Cardiac fibroblast (primary cell): Measurements from ENCODE around the gene SPATA6L.

Experiments
- DNase-seq, 2 donors: peaks; one replicate each; pipeline versions ENCODE4 v3.0.0 to v3.0.0-alpha.2; 2010; ENCODE audit warnings: low read depth in 2 of 2
- H3K4me3 ChIP-seq, 2 donors: replicated peaks in 1 of 2; 1 replicate in 1 of 2; 2 replicates in 1 of 2; pipeline ENCODE4 v1.5.1; 2011; ENCODE audit warnings: low read depth in 2 of 2, low read length in 2 of 2, mild to moderate bottlenecking in 2 of 2, moderate library complexity in 1 of 2
- TF ChIP-seq, protein P1 (sequence below): IDR thresholded peaks from one replicate; pipeline ENCODE4 v1.5.1; 2011; ENCODE audit warnings: low read depth, mild to moderate bottlenecking, low read length, inconsistent platforms

Gene SPATA6L

GRCh38 chr9:4669890-4670289, 3.6 kb upstream of the SPATA6L start:
- TF ChIP-seq, protein P1, sequence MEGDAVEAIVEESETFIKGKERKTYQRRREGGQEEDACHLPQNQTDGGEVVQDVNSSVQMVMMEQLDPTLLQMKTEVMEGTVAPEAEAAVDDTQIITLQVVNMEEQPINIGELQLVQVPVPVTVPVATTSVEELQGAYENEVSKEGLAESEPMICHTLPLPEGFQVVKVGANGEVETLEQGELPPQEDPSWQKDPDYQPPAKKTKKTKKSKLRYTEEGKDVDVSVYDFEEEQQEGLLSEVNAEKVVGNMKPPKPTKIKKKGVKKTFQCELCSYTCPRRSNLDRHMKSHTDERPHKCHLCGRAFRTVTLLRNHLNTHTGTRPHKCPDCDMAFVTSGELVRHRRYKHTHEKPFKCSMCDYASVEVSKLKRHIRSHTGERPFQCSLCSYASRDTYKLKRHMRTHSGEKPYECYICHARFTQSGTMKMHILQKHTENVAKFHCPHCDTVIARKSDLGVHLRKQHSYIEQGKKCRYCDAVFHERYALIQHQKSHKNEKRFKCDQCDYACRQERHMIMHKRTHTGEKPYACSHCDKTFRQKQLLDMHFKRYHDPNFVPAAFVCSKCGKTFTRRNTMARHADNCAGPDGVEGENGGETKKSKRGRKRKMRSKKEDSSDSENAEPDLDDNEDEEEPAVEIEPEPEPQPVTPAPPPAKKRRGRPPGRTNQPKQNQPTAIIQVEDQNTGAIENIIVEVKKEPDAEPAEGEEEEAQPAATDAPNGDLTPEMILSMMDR = no peak
- H3K4me3 ChIP-seq = no peak overlapping the region

GRCh38 chr9:4668604-4669003, 2.3 kb upstream of the SPATA6L start:
- TF ChIP-seq, protein P1 = no peak
- no peak for DNase-seq
- H3K4me3 ChIP-seq = no peak overlapping the region

More at GRCh38 chr9:4669890-4670289, 3.6 kb upstream of the SPATA6L start:
- no peak for DNase-seq

DNA sequence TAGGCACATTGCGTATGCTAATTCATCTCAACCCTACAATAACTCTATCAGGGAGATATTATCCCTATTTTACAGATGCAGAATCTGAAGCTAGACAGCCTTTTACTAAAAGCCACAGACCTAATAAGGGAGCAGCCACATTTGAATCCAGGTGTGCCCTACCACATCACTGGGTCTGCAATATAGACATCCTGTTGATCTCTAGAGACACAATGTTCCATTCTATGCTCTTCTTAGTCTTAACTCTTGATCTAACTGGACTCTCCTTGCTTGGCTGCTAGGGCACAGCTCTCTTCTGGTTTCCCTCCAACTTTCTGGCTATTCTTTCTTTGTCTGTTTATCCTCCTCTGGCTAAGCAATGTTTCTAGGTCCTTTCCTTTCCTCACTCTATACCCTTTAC, 1.4 kb upstream of the SPATA6L start:
- DNase-seq = no peak
- no peak overlapping the region for H3K4me3 ChIP-seq
- TF ChIP-seq, protein P1 = no peak

GRCh38 chr9:4665357-4665756, 923 bp downstream of the SPATA6L start:
- TF ChIP-seq, protein P1 = no peak
- no peak overlapping the region for H3K4me3 ChIP-seq
- DNase-seq = peak; percentile 71 to 76

DNA sequence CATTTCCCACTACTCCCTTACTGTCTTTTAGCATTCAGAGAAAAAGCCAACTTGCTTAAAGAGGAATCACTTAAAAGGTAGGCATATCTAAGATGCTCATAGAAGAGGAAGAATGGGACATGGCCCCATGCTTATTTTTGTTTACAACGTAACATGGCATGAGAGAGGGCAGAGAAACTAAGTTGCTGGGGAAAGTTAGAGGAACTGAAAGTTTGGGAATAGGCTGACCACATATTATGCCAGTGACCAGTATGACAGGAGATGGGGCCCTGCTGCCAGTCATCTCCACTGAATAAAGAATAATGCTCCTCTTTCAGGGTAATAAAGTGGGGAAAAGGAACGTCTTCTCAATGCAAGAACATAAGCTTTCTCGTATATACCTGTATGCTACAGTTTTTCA, 2.3 kb downstream of the SPATA6L start:
- no peak for DNase-seq
- no peak overlapping the region for H3K4me3 ChIP-seq
- TF ChIP-seq, protein P1 = no peak

GRCh38 chr9:4662989-4663792, 3.1 kb downstream of the SPATA6L start:
- DNase-seq = no peak
- TF ChIP-seq, protein P1 = no peak

More at GRCh38 chr9:4662989-4663792, 3.1 kb downstream of the SPATA6L start:
- H3K4me3 ChIP-seq = peak overlapping the region; percentile 65 to 84
